Prostate gland (tissue), 2 donors: ENCODE data around the gene PITX1.

ENCODE experiments used
- POLR2A ChIP-seq: fragments of 450-650 bp; IDR thresholded peaks from one replicate; pipeline ENCODE4 v1.6.1; 2016; ENCODE audit warnings: antibody characterized with exemption, mild to moderate bottlenecking
- TF ChIP-seq, protein P1 (sequence below), 4 experiments: fragments of 200-600 bp in 2 of 4; fragments of 450-650 bp in 2 of 4; sonication (generic) in 2 of 4; IDR thresholded peaks; 1 replicate in 3 of 4; 2 replicates in 1 of 4; pipeline ENCODE4 v1.5.1; 2016 to 2019; ENCODE audit warnings: antibody characterized with exemption in 4 of 4, mild to moderate bottlenecking in 2 of 4, moderate library complexity in 2 of 4

DNA sequence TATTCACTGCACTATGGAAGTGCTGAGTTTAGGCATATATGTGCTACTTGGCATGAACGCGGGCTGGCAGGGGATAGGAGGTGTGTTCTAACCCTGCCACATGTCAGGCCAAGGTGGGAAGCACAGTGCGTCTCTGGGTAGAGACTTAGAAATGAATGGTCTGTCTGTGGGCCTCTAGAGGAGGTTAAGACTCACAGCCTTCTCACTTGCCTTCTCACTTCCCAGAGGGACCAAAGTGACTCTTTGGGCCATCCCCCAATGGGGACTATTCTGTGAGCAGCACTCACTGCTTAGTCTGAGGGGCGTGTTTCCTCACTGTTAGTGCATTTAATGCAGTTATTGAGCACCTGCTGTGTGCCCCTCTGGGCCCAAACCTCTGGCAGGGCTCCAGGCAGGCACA is 2.4 kb upstream of the PITX1 start:
- TF ChIP-seq POLR2A = no peak
- TF ChIP-seq, protein P1, sequence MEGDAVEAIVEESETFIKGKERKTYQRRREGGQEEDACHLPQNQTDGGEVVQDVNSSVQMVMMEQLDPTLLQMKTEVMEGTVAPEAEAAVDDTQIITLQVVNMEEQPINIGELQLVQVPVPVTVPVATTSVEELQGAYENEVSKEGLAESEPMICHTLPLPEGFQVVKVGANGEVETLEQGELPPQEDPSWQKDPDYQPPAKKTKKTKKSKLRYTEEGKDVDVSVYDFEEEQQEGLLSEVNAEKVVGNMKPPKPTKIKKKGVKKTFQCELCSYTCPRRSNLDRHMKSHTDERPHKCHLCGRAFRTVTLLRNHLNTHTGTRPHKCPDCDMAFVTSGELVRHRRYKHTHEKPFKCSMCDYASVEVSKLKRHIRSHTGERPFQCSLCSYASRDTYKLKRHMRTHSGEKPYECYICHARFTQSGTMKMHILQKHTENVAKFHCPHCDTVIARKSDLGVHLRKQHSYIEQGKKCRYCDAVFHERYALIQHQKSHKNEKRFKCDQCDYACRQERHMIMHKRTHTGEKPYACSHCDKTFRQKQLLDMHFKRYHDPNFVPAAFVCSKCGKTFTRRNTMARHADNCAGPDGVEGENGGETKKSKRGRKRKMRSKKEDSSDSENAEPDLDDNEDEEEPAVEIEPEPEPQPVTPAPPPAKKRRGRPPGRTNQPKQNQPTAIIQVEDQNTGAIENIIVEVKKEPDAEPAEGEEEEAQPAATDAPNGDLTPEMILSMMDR (IDR thresholded peaks at IDR 0.05) = no peak
